ENCODE measurements around the gene CHI3L1. TPM values are rescaled to one million over a fixed set of nuclear protein-coding genes. Genes with fewer than 3 reads are reported as not detected.

Gene CHI3L1
- total RNA-seq, 6 experiments from 2014 or later: not detected

- peaks cover 2% of the 10 kb centered on the region; the same call in 1 of the 2 replicates for H3K27me3 Mint-ChIP-seq (ENCODE audit: insufficient read depth)
- H3K36me3 Mint-ChIP-seq (ENCODE audit: low read depth): no peaks in the 10 kb centered on the region
- no peak overlapping the region for H3K4me3 Mint-ChIP-seq
- H3K27ac Mint-ChIP-seq: no peak overlapping the region
- H3K4me1 Mint-ChIP-seq (ENCODE audit: low read depth): peaks cover 10% of the 10 kb centered on the region; the same call in 1 of the 2 replicates
- H3K9me3 Mint-ChIP-seq: no peaks in the 10 kb centered on the region
- DNase-seq: no peak
- no peak for TF ChIP-seq CTCF (IDR thresholded peaks at IDR 0.05)
Observed at GRCh38 chr1:203143641-203144040, 42.9 kb downstream of the CHI3L1 start.

GRCh38 chr1:203142684-203143408, 43.7 kb downstream of the CHI3L1 start:
- no peak overlapping the region for H3K27ac Mint-ChIP-seq
- no peaks in the 10 kb centered on the region for H3K9me3 Mint-ChIP-seq
- DNase-seq: no peak
- no peak overlapping the region for H3K4me3 Mint-ChIP-seq
- H3K4me1 Mint-ChIP-seq (ENCODE audit: low read depth): peaks cover 10% of the 10 kb centered on the region; the same call in 1 of the 2 replicates
- H3K36me3 Mint-ChIP-seq (ENCODE audit: low read depth): no peaks in the 10 kb centered on the region
- no peak for TF ChIP-seq CTCF (IDR thresholded peaks at IDR 0.05)
- H3K27me3 Mint-ChIP-seq (ENCODE audit: insufficient read depth): peaks cover 2% of the 10 kb centered on the region; the same call in 1 of the 2 replicates

- H3K27me3 Mint-ChIP-seq (ENCODE audit: insufficient read depth): peaks cover 3% of the 10 kb centered on the region; the same call in 1 of the 2 replicates
- H3K27ac Mint-ChIP-seq: no peak overlapping the region
- no peak for TF ChIP-seq CTCF (IDR thresholded peaks at IDR 0.05)
- H3K4me1 Mint-ChIP-seq (ENCODE audit: low read depth): peaks cover 10% of the 10 kb centered on the region; the same call in 1 of the 2 replicates
- no peak overlapping the region for H3K4me3 Mint-ChIP-seq
- DNase-seq: no peak
- no peaks in the 10 kb centered on the region for H3K36me3 Mint-ChIP-seq (ENCODE audit: low read depth)
- no peaks in the 10 kb centered on the region for H3K9me3 Mint-ChIP-seq
Observed at GRCh38 chr1:203142124-203142523, 44.4 kb downstream of the CHI3L1 start.

- H3K27ac Mint-ChIP-seq: no peak overlapping the region
- no peaks in the 10 kb centered on the region for H3K36me3 Mint-ChIP-seq (ENCODE audit: low read depth)
- H3K4me3 Mint-ChIP-seq: no peak overlapping the region
- no peak for TF ChIP-seq CTCF (IDR thresholded peaks at IDR 0.05)
- DNase-seq: no peak
- H3K27me3 Mint-ChIP-seq (ENCODE audit: insufficient read depth): peaks cover 5% of the 10 kb centered on the region; the same call in 1 of the 2 replicates
- no peaks in the 10 kb centered on the region for H3K9me3 Mint-ChIP-seq
- peaks cover 13% of the 10 kb centered on the region; the same call in 1 of the 2 replicates for H3K4me1 Mint-ChIP-seq (ENCODE audit: low read depth)
Observed at GRCh38 chr1:203140743-203141520, 45.6 kb downstream of the CHI3L1 start.

- peaks cover 2% of the 10 kb centered on the region; the same call in 1 of the 2 replicates for H3K27me3 Mint-ChIP-seq (ENCODE audit: insufficient read depth)
- no peaks in the 10 kb centered on the region for H3K9me3 Mint-ChIP-seq
- H3K27ac Mint-ChIP-seq: no peak overlapping the region
- H3K36me3 Mint-ChIP-seq (ENCODE audit: low read depth): no peaks in the 10 kb centered on the region
- DNase-seq: no peak
- H3K4me1 Mint-ChIP-seq (ENCODE audit: low read depth): peaks cover 17% of the 10 kb centered on the region; the same call in 1 of the 2 replicates
- no peak overlapping the region for H3K4me3 Mint-ChIP-seq
- no peak for TF ChIP-seq CTCF (IDR thresholded peaks at IDR 0.05)
Observed at GRCh38 chr1:203139976-203140475, 46.5 kb downstream of the CHI3L1 start.
